Activated effector memory CD4-positive, alpha-beta T cell treated with Interleukin-2 at 50 U/mL for 16 hours (primary cell): Measurements from ENCODE around the gene DYNLT5.
"Not testable (repeated sequence)": the region's sequence is repeated elsewhere in the genome, so short reads cannot be mapped to it uniquely, and the experiment has no call there.

Source experiments
- DNase-seq: peaks from one replicate; pipeline ENCODE4 v3.0.0-alpha.2; 2020

DYNLT5 gene

DNA sequence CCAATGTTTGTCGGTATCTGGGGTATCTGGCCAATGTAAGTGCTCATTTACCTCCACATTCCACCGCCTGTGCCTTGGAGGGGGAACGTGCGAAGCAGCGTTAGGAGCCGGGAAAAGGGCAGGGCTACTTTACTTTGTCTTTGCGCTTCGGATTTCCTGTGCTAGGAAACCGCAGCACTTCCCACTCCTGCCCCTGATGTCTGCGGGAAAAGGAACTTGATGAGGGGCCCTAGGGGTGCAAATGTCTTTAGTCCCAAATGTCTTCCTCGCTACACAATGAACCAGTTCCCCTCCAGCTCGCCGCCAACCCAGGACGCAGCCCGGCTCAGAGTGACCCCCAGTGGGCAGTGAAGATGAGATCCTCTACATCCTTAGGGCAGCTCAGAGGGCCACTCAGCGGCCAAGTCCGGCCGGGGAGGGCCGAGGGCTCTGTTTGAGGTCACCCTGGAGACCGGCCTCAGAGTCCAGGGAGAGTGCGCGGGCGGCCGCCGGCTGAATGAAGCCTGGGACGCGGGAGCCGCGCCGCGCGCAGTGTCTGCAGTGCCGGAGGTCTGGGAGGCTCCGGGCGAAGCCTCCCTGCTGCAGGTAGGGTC is at the start of gene DYNLT5:
TSS of gene DYNLT5 (plus strand) at position 460 of the 593 bp plus-strand sequence. CDS start 2,200 bp downstream, outside the sequence.
- DNase-seq = no peak

GRCh38 chr1:66704177-66704875 is 47.9 kb upstream of the DYNLT5 start:
- no peak for DNase-seq

DNA sequence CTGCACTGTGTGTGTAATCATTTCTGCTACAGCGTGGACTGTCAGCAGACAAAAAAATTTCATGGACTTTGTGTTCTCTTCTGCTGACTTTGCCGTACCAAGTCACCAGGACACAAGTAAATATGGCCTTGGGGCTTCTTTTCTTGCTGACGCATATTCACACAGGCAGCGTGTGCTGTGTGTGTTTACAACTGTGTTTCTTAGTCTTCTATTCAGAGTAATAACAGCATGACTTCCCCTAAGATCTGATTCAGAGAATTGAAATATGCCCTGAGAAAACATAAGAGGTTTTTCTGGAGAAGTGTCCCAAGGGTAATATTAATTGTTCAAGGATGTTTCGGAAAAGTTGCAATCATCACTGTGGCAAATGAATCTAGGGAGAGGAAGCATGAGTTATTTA is 47.1 kb upstream of the DYNLT5 start:
- no peak for DNase-seq

- DNase-seq = no peak
Measured at GRCh38 chr1:66711420-66711819, 40.8 kb upstream of the DYNLT5 start.

- no peak for DNase-seq
Measured at GRCh38 chr1:66712839-66713238, 39.4 kb upstream of the DYNLT5 start.

GRCh38 chr1:66723985-66724384 is 28.3 kb upstream of the DYNLT5 start:
- no peak for DNase-seq

DNA sequence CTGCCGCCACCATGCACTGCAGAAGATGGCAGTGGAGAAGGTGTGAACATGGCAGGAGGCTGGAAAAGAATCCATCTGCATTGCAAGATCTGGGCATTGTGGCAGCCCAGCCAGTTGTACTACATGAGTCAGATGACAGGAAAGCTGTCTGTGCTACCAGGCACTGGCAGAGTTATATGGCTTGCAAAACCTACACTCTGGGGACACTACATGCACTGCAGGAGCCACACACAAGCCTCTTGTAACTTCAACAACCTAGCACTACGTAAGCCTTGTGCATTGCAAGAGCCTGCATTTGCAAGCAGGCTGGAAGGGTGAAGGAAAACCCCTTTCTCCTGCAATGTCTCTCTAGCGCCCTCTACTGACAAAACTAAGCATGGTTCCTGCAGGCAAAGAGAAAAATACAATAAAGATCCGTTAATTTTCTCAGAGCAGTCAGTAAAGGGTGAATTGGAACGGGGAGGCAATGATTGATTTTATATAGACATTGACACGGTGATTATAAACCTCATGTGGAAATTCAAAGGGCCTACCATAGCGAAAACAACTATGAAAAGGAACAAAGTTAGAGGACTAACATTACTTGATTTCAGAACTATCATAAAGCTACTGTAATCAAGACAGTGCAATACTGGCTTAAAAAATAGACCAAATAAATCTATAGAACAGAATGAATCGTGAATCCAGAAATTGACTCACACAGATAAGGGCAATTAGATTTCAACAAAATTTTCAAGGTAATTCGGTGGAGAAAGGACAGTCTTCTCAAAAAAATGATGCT is 26.2 kb upstream of the DYNLT5 start:
- peak; percentile 3 for DNase-seq

DNA sequence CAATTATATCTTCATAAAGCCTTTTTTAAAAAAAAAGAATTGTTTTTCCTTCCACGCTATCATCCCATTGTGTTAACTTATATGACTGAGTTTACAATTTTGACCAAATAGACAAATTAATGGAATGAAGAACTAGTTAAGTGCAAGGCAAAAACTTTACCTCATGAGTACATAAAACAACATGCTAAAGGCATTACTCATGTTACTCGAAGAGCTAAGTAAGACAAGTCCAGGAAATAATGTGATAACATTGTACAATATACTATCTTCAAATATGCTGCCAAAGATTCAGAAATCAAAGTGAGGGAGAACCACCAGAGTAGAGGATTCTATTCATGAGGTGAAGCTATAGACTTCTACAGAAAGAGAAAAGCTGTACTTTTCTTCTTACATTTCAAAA is 24.2 kb upstream of the DYNLT5 start:
- no peak for DNase-seq

- not testable (repeated sequence) for DNase-seq
Measured at GRCh38 chr1:66728716-66729115, 23.5 kb upstream of the DYNLT5 start.

GRCh38 chr1:66729119-66729518 is 23.1 kb upstream of the DYNLT5 start:
- DNase-seq = no peak

DNA sequence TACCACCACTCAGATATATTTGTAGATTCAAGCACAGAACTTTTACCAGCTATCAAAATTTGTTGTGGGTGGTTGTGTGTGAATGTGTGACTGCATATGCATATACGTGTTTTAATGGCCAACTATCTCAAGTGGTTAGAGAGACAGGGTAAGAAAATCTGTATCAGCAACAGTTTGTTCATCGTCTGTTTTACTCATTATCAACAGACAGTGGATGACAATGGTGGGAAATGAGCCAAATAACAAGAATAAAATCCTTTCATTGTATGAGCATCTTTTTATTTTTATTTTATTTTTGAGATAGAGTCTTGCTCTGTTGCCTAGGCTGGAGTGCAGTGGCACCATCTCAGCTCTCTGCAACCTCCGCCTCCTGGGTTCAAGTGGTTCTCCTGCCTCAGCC is 22.7 kb upstream of the DYNLT5 start:
- DNase-seq = no peak

DNA sequence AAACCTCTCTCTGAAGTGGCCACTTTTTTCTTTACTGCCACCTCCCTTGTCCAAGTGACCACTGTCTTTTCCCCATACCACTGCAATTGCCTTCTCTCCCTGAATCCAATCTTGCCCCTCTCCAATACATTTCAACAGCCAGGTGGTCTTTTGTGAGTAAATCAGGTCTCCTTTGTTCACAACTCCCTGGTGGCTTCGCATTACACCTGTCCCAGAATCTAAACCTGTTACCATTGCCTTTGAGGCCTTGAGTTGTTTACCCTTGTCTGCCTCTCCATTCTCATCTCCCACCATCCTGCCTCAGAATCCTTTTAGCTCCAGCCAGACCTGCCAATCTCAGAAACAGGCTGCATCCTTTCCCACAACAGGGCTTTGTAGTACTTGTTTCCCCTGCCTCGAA is 21.8 kb upstream of the DYNLT5 start:
- DNase-seq = no peak

- no peak for DNase-seq
Measured at GRCh38 chr1:66731170-66731865, 20.9 kb upstream of the DYNLT5 start.

DNA sequence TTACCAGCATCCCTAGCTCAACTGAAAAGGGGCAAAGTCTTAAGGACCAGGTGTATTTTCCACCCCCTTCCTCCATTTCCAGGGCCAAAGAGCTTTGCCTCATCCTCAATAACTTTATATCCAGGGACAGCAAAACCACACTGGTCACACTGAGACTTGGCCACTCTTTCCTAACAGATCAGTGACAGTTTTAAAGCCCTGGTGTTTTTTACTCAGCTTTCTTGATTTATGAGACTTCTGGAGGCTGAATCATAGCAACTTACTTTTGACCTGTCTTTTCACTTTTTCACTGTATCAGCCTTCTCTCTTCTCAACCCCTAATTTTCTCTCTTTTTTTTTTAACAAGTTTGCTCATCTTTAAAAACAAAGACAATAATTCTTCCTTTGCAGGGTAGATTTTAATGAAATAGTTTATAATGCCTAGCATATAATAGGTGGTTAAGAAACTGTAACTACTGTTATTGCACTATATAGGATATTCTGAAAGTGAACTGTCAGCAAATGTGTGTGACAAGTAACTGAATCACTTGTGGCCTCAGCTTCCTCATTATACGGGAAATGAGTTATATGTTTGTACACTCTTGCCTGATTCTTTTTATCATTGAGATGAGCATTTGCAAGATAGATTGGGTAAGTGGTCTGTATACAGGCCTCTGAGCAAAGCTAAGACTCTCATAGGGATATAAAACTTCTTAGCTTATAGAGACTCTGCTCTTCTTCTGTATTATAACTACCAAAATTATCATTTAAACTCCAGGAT is 19.7 kb upstream of the DYNLT5 start:
- DNase-seq = no peak

DNA sequence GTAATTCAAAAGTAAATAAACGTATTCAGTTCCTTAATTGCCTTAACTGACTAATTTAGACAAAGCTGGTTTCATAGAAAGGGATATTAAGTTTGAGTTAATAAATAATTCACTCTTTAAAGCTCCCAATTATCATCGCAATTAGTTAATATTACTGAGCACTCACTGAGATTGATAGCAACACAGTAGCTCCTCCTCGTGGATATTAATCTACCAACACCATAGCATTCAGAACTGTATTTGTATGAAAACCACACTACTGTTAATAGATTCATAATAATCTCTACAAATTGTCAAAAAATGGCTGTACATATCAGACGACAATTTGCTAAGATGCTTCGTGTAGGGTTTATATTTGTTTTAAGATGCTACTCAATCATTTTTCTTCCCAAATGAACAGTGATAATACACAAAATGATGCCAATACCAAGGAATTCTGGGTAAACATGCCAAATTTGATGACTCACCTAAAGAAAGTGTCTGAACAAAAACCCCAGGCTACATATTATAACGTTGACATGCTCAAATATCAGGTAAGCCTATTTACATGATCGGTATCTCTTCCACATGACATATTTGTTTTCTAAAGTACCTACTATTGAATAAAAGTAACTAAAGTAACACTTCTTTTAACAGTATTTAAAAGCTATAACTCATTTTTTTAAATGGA is 18.8 kb upstream of the DYNLT5 start:
- DNase-seq = no peak

DNA sequence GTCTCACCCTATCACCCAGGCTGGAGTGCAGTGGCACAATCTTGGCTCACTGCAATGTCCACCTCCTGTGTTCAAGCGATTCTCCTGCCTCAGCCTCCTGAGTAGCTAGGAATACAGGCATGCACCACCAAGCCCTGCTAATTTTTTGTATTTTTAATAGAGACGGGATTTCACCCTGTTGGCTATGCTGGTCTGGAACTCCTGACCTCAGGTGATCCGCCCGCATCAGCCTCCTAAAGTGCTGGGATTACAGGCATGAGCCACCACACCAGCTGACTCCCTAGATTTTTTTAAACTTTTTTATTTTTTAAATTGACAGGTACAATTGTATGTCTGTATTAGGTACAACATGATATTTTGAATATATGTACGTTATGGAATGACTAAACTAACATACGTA is 17.7 kb upstream of the DYNLT5 start:
- DNase-seq = not testable (repeated sequence)

GRCh38 chr1:66737836-66738235 is 14.4 kb upstream of the DYNLT5 start:
- DNase-seq = no peak

DNA sequence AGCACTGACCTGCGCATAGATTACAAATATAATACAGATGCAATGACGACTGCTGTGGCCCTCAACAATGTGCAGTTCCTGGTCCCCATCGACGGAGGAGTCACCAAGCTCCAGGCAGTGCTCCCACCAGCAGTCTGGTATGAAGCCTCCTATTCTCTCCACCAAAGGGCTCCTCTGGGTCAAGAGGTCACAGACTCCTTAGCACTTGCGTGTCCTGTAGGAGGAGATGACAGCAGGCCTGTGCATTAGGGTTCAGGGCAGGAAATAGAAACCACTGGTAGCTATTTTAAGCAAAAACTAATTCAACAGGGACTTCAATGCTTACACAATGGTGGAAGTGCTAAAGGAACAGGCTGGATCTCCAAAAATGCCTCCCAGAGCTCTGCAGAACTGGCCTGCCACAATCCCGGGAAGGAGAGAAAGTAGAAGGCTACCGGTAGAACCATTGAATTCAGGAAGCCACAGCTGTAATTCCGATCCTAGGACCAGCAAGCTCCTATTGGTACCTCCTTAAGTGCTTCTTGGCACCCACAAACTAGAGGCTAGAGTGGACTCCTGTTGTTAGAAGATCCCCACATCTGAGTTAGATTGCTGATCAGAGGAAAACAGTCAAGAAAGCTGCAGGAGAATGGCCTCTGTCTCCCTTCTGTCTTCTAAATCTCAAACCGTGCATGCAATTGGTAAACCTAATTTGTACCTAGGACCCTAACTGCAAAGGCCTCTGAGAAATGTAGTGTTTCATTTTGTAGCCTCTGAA is 12.7 kb upstream of the DYNLT5 start:
- no peak for DNase-seq

DNA sequence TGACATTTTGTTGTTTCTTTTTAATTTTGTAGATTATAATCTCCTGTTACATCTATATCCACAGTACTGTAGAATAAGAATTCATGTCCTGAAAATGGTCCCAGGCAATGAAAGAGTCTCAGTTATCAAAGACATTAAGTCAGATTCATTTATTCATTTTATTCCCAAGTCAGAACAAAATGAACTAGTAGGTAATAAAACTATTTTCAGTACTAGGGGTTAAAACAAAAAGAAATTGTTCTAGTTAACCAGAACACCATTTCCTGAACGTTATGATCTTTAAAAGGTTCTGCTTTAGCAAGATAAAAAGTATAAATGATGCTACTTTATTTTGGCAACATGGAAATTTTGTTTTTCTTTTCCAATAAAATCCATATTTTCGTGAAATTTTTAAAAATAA is 6.8 kb upstream of the DYNLT5 start:
- no peak for DNase-seq

DNA sequence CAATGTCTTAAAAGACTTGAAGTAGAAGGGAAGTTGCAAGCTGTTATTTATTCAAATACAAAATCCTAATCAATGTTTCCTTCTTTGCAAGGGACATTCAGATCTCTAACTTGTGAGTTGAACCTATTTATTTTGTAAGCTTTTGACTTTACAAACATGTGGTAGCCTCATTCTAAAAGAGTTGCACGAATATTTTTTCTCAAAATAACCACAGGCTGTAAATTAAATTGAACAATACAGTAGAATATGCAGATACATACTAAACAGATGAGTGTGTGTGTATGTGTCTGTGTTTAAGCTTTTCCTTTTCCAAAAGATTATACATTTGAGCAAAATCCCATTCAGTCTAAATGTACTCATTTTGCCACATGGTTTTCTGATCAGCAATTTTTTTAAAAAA is 4.8 kb upstream of the DYNLT5 start:
- no peak for DNase-seq

DNA sequence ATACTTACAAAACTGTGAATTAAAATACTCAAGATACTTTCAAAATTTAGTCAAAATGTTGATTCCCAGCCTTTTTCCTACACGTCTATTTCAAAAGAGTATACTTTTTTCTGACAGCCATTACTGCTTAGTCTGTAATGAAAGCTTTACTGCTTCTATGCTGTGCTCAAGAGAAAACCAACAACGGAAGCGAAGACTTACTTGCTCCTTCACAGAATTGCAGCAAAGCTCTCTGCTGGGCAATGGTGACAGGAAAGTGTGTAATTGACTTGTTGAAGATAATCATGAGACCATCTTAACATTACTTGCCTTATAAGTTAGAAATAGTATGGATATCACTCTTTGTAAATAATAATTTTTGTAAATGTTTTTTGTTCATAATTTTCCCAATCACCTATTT is 1.7 kb upstream of the DYNLT5 start:
- DNase-seq = no peak
